HG03558 (cell line): Measurements from ENCODE around the gene DMRTC2.
A peak's percentile ranks its signal among the peaks of the same experiment; 100 is the strongest.

Experiments
- ATAC-seq: cut with Tn5 transposase; IDR thresholded peaks from one replicate; pipeline ENCODE4 v1.9.1; 2021; ENCODE audit warnings: moderate number of reproducible peaks; ENCODE audit not compliant: unreplicated experiment; ENCODE audit errors: extremely low read depth

DMRTC2 gene

DNA sequence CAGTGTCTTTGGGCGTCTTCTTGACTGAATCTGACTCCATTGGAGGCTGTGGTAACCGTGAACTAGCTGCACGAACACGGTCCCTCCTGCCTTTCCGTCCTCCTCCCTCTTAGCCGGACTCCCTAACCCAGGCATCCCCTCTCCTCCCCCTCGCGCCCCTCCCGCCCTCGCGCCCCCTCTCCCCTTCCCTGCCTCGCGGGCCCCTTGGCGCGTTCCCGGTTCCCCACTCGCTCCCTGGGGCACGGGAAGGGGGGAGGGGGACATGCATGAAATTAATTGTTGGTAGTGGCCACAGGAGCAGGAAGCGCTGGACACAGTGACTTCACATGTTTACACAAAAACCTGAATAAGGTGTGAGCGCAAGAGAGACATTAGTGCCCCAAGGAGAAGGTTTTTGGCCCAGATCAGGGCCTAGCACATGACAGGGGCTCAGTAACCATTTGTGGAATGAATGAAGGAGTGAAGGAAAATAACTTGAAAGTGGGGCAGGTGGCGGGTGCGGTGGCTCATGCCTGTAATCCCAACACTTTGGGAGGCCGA, 279 bp downstream of the DMRTC2 start:
- ATAC-seq, result no peak

- ATAC-seq, result no peak
Observed at GRCh38 chr19:41847351-41848105, 2.7 kb downstream of the DMRTC2 start.

- ATAC-seq, result no peak
Observed at GRCh38 chr19:41848666-41849065, 3.8 kb downstream of the DMRTC2 start.

- ATAC-seq, result no peak
Observed at GRCh38 chr19:41849067-41849466, 4.2 kb downstream of the DMRTC2 start.

DNA sequence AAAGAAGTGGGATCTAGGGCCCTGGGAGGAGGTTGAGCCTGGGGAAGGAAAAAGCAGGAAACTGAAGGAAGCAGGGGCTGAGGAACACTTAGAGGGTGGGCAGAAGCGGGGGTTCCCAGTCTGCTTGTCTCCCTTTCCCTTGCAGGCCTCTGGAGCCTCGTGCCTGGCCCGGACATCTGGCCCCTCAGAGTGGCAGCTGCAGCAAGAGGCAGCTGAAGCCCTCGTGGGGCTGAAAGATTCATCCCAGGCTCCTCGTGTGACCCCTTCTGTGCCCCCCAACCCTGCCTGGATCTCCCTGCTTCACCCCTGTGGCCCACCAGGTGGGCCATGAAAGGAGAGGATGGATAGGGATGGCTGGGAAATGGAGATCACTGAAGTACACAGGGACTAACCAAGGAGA, 5.5 kb downstream of the DMRTC2 start:
- no peak for ATAC-seq

- ATAC-seq, result no peak
Observed at GRCh38 chr19:41851456-41851855, 6.6 kb downstream of the DMRTC2 start.

DNA sequence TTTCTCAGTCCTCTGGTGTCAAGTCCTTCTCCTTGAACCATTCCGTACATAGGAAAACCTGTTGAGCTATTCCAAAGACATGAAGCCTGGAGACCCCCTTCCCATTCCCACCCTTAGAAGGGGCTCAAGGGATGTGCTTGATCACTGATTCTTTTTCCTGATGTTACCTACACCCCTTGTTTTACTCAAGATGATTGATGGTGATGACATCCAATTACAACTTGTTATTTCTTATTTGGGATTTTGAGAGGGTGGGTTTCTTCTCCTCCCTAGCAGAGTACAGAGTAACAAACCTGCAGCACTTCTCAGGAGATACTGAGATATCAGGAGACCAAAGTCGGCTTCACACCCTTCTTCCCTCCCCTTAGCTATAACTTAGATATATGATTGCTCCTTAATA, 8.5 kb downstream of the DMRTC2 start:
- no peak for ATAC-seq

GRCh38 chr19:41853768-41854167, 8.9 kb downstream of the DMRTC2 start:
- ATAC-seq, result no peak

DNA sequence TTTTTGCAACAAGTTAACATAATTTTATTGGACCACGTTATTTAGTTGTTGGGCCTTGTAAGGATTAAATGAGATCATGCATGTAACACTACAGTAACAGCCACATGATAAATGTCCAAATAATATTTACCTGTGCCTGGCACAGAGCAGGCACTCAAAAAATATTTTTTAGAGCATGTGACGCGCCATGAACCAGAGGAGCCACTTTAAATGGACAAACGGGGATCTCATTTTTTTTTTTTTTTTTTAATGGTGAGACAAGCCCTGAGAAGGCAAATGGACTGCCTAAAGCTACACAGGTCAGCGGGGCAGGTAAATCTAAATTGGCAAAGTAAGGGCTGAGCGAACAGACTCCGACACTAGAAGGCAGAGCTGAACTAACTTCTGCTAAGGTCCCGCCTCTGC, 14.4 kb downstream of the DMRTC2 start:
- ATAC-seq, result no peak

GRCh38 chr19:41859618-41860418, 15.0 kb downstream of the DMRTC2 start, which contains the start of gene RPS19:
RPS19 (plus strand) TSS chr19:41860255; CDS start chr19:41860775, 520 bp downstream.
- peak; percentile 54 for ATAC-seq

- no peak for ATAC-seq
Observed at GRCh38 chr19:41860419-41861115, 15.7 kb downstream of the DMRTC2 start.

GRCh38 chr19:41861116-41861768, 16.4 kb downstream of the DMRTC2 start:
- no peak for ATAC-seq

- ATAC-seq, result no peak
Observed at GRCh38 chr19:41861846-41862245, 17.0 kb downstream of the DMRTC2 start.

GRCh38 chr19:41862445-41862986, 17.7 kb downstream of the DMRTC2 start:
- no peak for ATAC-seq

DNA sequence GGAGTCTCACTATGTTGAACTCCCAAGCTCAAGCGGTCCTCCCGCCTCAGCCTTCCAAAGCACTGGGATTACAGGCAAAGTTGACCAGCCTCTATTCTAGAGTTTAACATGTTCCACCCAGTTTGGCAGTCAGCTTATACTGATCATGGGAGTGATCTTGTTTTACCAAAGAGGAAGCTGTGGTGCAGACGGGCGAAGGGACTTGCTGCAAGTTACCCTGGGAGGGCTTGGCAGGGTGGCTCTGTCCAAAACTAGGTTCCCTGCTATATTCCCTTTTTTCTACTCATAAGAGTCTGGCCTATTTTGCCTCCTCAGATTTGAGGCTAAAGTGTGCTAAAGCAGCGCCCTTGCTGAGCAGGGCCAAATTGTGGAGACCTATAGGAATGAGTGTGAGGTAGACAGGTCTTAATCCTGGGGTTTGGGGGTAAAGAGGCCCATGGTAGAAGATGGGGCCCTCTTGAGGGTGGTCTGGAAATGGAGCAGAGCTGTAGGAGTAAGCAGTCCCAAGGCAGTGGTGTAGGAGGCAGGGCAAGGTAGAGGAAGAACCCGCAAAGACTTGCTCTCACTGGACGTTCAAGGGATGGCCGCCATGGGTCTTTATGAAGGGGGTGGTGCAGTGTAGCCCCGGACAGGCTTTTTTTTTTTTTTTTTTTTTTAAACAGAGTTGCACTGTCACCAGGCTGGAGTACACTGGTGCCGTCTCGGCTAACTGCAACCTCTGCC, 18.5 kb downstream of the DMRTC2 start:
- ATAC-seq, result no peak

- ATAC-seq, result no peak
Observed at GRCh38 chr19:41864374-41864773, 19.5 kb downstream of the DMRTC2 start.

DNA sequence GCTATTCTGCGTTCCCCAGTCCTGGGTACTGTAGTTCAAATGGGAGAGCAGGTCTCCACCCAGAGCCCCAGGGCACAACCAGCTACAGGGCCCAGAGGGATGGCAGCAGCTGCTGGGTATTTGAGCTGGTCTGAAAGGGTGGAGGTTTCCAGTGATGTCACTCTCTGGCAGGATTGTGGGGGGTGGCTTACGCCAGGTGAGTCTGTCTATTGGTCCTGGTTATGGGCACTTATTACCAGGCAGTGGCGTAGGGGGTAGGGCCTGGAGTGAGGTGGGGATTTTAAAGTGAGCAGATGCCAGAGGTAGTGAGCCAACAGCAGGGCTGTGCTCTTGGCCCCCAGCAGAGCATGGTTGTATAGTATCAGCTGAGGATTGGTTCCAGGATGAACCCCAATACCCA, 21.4 kb downstream of the DMRTC2 start:
- no peak for ATAC-seq

GRCh38 chr19:41868120-41868988, 23.5 kb downstream of the DMRTC2 start:
- no peak for ATAC-seq

GRCh38 chr19:41868989-41869300, 24.1 kb downstream of the DMRTC2 start:
- ATAC-seq, result no peak
